ENCODE data around the gene PCDH9.

The PCDH9 gene

DNA sequence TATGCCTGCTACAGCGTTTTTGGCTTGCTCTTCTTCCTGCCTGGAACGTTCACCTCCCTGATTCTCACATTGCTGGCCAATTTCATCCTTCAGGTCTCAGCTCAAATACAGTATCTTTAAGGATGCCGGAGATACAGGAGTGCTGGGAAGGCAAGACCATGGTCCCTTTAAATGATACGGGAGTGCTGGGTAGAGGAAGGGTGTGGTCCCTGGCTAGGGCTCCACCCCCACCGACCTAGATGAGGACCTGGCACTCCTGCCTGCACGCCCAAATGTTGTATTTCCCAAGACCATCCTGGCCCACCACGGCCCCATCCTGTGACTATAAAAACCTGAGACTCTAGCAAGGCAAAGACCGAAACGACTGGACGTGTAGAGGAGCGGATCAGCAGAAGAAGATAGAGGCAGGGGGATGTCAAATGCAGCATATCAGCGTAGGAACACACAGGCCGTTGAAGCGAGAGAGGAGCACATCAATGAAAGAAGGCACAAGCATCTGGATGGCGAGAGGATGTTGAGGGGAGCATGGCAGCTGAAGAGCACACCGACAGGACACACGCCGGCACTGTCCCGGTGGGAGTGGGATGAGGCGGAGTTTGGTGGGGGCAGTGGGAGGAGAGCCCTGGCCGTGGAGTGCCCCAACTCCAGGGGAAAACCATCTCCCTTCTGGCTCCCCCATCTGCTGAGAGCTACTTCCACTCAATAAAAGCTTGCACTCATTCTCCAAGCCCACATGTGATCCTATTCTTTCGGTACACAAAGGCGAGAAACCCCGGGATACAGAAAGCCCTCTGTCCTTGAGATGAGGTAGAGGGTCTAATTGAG, 74.0 kb downstream of the PCDH9 start:
- H3K27ac ChIP-seq, result no peak overlapping the region
- no peaks in the 10 kb centered on the region for H3K27me3 ChIP-seq
- H3K4me1 ChIP-seq (ENCODE audit: control insufficient read depth in 1 of 2, insufficient read depth in 1 of 2, low read depth in 1 of 2, low read length in 1 of 2), result no peaks in the 10 kb centered on the region
- TF ChIP-seq, protein P1, sequence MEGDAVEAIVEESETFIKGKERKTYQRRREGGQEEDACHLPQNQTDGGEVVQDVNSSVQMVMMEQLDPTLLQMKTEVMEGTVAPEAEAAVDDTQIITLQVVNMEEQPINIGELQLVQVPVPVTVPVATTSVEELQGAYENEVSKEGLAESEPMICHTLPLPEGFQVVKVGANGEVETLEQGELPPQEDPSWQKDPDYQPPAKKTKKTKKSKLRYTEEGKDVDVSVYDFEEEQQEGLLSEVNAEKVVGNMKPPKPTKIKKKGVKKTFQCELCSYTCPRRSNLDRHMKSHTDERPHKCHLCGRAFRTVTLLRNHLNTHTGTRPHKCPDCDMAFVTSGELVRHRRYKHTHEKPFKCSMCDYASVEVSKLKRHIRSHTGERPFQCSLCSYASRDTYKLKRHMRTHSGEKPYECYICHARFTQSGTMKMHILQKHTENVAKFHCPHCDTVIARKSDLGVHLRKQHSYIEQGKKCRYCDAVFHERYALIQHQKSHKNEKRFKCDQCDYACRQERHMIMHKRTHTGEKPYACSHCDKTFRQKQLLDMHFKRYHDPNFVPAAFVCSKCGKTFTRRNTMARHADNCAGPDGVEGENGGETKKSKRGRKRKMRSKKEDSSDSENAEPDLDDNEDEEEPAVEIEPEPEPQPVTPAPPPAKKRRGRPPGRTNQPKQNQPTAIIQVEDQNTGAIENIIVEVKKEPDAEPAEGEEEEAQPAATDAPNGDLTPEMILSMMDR (IDR thresholded peaks at IDR 0.05), result no peak
- H3K4me3 ChIP-seq (ENCODE audit: low read depth in 1 of 2, low read length in 1 of 2), result no peak overlapping the region
- no peaks in the 10 kb centered on the region for H3K36me3 ChIP-seq
- H3K9me3 ChIP-seq, result no peaks in the 10 kb centered on the region

GRCh38 chr13:67152085-67152484, 78.1 kb downstream of the PCDH9 start:
- Histone ChIP-seq H3K9me3 (no peaks in the 10 kb centered on the region), H3K4me3 (ENCODE audit: low read depth in 1 of 2, low read length in 1 of 2) (no peak overlapping the region), H3K36me3 (no peaks in the 10 kb centered on the region), H3K4me1 (ENCODE audit: control insufficient read depth in 1 of 2, insufficient read depth in 1 of 2, low read depth in 1 of 2, low read length in 1 of 2) (no peaks in the 10 kb centered on the region), H3K27me3 (no peaks in the 10 kb centered on the region), H3K27ac (no peak overlapping the region)
- TF ChIP-seq, protein P1 (IDR thresholded peaks at IDR 0.05), result no peak

DNA sequence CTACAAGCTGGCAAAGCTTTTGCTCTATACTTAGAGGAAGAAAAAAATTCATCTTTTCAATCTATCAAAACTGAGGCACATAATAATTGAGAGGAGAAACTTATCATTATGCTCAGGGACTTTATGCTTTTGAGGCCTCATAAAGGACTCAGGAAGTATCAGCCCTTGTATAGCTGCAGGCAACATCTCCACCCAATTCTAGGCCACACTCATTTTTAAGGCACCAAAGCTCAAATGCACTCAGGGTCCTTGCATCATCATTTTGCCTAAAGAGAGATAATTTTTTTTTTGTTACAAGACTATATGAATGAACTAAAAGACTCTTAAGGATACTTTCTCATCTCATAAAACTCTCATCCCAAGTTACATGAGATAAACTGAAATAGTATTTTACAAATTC, 78.5 kb downstream of the PCDH9 start:
- Histone ChIP-seq H3K9me3 (no peaks in the 10 kb centered on the region), H3K36me3 (no peaks in the 10 kb centered on the region), H3K4me3 (ENCODE audit: low read depth in 1 of 2, low read length in 1 of 2) (no peak overlapping the region), H3K27ac (no peak overlapping the region), H3K27me3 (no peaks in the 10 kb centered on the region), H3K4me1 (ENCODE audit: control insufficient read depth in 1 of 2, insufficient read depth in 1 of 2, low read depth in 1 of 2, low read length in 1 of 2) (no peaks in the 10 kb centered on the region)
- TF ChIP-seq, protein P1 (IDR thresholded peaks at IDR 0.05), result no peak

- Histone ChIP-seq H3K4me3 (ENCODE audit: low read depth in 1 of 2, low read length in 1 of 2) (no peak overlapping the region), H3K27ac (no peak overlapping the region), H3K36me3 (no peaks in the 10 kb centered on the region), H3K9me3 (no peaks in the 10 kb centered on the region), H3K27me3 (no peaks in the 10 kb centered on the region), H3K4me1 (ENCODE audit: control insufficient read depth in 1 of 2, insufficient read depth in 1 of 2, low read depth in 1 of 2, low read length in 1 of 2) (no peaks in the 10 kb centered on the region)
- TF ChIP-seq, protein P1 (IDR thresholded peaks at IDR 0.05), result no peak
These were observed 79.5 kb downstream of the PCDH9 start for GRCh38 chr13:67150608-67151007.

DNA sequence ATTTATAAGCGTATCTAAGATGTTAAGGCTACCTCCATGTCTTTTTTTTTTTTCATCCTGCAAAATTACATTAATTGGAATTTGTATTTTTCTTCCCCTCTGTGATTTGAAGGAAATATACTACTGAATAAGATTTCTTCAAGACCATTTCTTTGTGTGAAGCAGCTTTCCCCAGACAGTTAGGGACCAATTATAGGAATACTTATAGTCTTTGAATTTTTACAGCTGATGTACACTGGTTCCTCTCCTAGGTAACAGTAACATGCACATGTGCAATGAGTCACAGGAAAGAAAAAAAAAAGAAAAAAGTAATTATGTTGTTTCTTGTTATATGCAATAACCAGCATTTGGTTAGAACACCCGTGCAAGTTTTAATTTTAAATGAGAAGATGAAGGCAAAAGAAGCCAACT, 82.0 kb downstream of the PCDH9 start:
- H3K27me3 ChIP-seq, result no peaks in the 10 kb centered on the region
- H3K9me3 ChIP-seq, result no peaks in the 10 kb centered on the region
- H3K27ac ChIP-seq, result no peak overlapping the region
- no peak overlapping the region for H3K4me3 ChIP-seq (ENCODE audit: low read depth in 1 of 2, low read length in 1 of 2)
- TF ChIP-seq, protein P1 (IDR thresholded peaks at IDR 0.05), result no peak
- H3K36me3 ChIP-seq, result no peaks in the 10 kb centered on the region
- H3K4me1 ChIP-seq (ENCODE audit: control insufficient read depth in 1 of 2, insufficient read depth in 1 of 2, low read depth in 1 of 2, low read length in 1 of 2), result no peaks in the 10 kb centered on the region
